Glutamatergic neuron (in vitro differentiated cells): ENCODE data around the gene BTG2. TPM values are rescaled to one million over a fixed set of nuclear protein-coding genes. Genes with fewer than 3 reads are reported as not detected.

Source experiments
- DNase-seq: peaks from one replicate; pipeline ENCODE4 v3.0.0; 2022
- H3K27ac Mint-ChIP-seq: one replicate; pipeline ENCODE4 v1.8.0; 2020; ENCODE audit warnings: mild to moderate bottlenecking, mixed read lengths, inconsistent platforms; ENCODE audit not compliant: unreplicated experiment
- H3K27me3 Mint-ChIP-seq: one replicate; pipeline ENCODE4 v1.8.0; 2020; ENCODE audit warnings: mild to moderate bottlenecking, moderate library complexity, mixed read lengths, inconsistent platforms; ENCODE audit not compliant: unreplicated experiment
- H3K36me3 Mint-ChIP-seq: one replicate; pipeline ENCODE4 v1.8.0; 2020; ENCODE audit warnings: mild to moderate bottlenecking, mixed read lengths, inconsistent platforms; ENCODE audit not compliant: unreplicated experiment
- H3K4me1 Mint-ChIP-seq: one replicate; pipeline ENCODE4 v1.8.0; 2020; ENCODE audit warnings: mild to moderate bottlenecking, low read depth, mixed read lengths, inconsistent platforms; ENCODE audit not compliant: unreplicated experiment
- H3K4me3 Mint-ChIP-seq: one replicate; pipeline ENCODE4 v1.8.0; 2020; ENCODE audit warnings: mild to moderate bottlenecking, mixed read lengths, inconsistent platforms; ENCODE audit not compliant: unreplicated experiment
- H3K9me3 Mint-ChIP-seq: one replicate; pipeline ENCODE4 v1.8.0; 2020; ENCODE audit warnings: mild to moderate bottlenecking, moderate library complexity, mixed read lengths, inconsistent platforms; ENCODE audit not compliant: unreplicated experiment
- CTCF ChIP-seq: fragments of 200-600 bp; sonication (generic); IDR thresholded peaks from one replicate; pipeline ENCODE4 v1.5.0; 2021; ENCODE audit not compliant: partially characterized antibody, unreplicated experiment
- total RNA-seq: library from RNA; stranded (reverse); fragmentation: NEBNext Ultra II Directional; extraction: Animal tissue kit (Norgen Biotek cat#: 25700); gene quantifications from one replicate; pipeline ENCODE4 v1.2.1, GENCODE V29; 2021; ENCODE audit not compliant: unreplicated experiment

Gene BTG2
- total RNA-seq, 1 donor from 2014 or later, result 88.6 TPM

GRCh38 chr1:203286161-203286984, 18.9 kb upstream of the BTG2 start:
- DNase-seq, result no peak
- peaks cover 12% of the 10 kb centered on the region for H3K9me3 Mint-ChIP-seq
- H3K4me3 Mint-ChIP-seq, result peak overlapping the region; percentile 42
- H3K27ac Mint-ChIP-seq, result peak overlapping the region; percentile 91
- peaks cover 5% of the 10 kb centered on the region for H3K27me3 Mint-ChIP-seq
- peaks cover 75% of the 10 kb centered on the region for H3K4me1 Mint-ChIP-seq
- H3K36me3 Mint-ChIP-seq, result no peaks in the 10 kb centered on the region
- no peak for TF ChIP-seq CTCF

- Mint-ChIP-seq H3K9me3 (peaks cover 11% of the 10 kb centered on the region), H3K4me3 (peak overlapping the region; percentile 49), H3K27me3 (peaks cover 8% of the 10 kb centered on the region), H3K36me3 (no peaks in the 10 kb centered on the region), H3K27ac (peak overlapping the region; percentile 91), H3K4me1 (peaks cover 75% of the 10 kb centered on the region)
- no peak for TF ChIP-seq CTCF
- peak; percentile 54 for DNase-seq
These were observed 18.0 kb upstream of the BTG2 start for GRCh38 chr1:203287109-203287893.

- peaks cover 6% of the 10 kb centered on the region for H3K9me3 Mint-ChIP-seq
- no peak for DNase-seq
- H3K4me1 Mint-ChIP-seq, result peaks cover 72% of the 10 kb centered on the region
- no peaks in the 10 kb centered on the region for H3K36me3 Mint-ChIP-seq
- TF ChIP-seq CTCF, result no peak
- H3K4me3 Mint-ChIP-seq, result peak overlapping the region; percentile 26
- H3K27me3 Mint-ChIP-seq, result peaks cover 8% of the 10 kb centered on the region
- peak overlapping the region; percentile 91 for H3K27ac Mint-ChIP-seq
These were observed 17.4 kb upstream of the BTG2 start for GRCh38 chr1:203287898-203288297.

GRCh38 chr1:203288400-203288799, 16.9 kb upstream of the BTG2 start:
- TF ChIP-seq CTCF, result no peak
- H3K9me3 Mint-ChIP-seq, result peaks cover 3% of the 10 kb centered on the region
- H3K36me3 Mint-ChIP-seq, result no peaks in the 10 kb centered on the region
- peak overlapping the region; percentile 25 for H3K4me3 Mint-ChIP-seq
- peaks cover 68% of the 10 kb centered on the region for H3K4me1 Mint-ChIP-seq
- peaks cover 8% of the 10 kb centered on the region for H3K27me3 Mint-ChIP-seq
- DNase-seq, result no peak
- peak overlapping the region; percentile 91 for H3K27ac Mint-ChIP-seq
